Liver (tissue), 9 donors: ENCODE measurements around the gene DNAH10. TPM values are rescaled to one million over a fixed set of nuclear protein-coding genes. Genes with fewer than 3 reads are reported as not detected.

Experiments
- DNase-seq: peaks from one replicate; pipeline ENCODE4 v3.0.0-alpha.2; 2017; ENCODE audit warnings: low spot score
- H3K27ac ChIP-seq, 2 donors: one replicate each; pipeline ENCODE4 v1.7.0; 2013; ENCODE audit warnings: inconsistent platforms in 2 of 2, low read length in 2 of 2, control low read depth in 1 of 2, low read depth in 1 of 2, mild to moderate bottlenecking in 1 of 2
- H3K27me3 ChIP-seq, 4 donors: one replicate each; pipeline versions ENCODE4 v1.6.1 to v1.7.0; 2013; ENCODE audit warnings: low read length in 3 of 4, inconsistent platforms in 1 of 4, mild to moderate bottlenecking in 1 of 4, moderate library complexity in 1 of 4; ENCODE audit not compliant: control insufficient read depth in 4 of 4, insufficient read depth in 4 of 4
- H3K36me3 ChIP-seq, 4 donors: one replicate each; pipeline versions ENCODE4 v1.6.1 to v1.7.0; 2013; ENCODE audit warnings: low read length in 3 of 4, mild to moderate bottlenecking in 3 of 4, low read depth in 1 of 4, moderate library complexity in 1 of 4; ENCODE audit not compliant: control insufficient read depth in 4 of 4, insufficient read depth in 3 of 4
- H3K4me1 ChIP-seq, 4 donors: one replicate each; pipeline versions ENCODE4 v1.6.1 to v1.7.0; 2013; ENCODE audit warnings: low read length in 3 of 4, mild to moderate bottlenecking in 3 of 4, moderate library complexity in 1 of 4; ENCODE audit not compliant: control insufficient read depth in 4 of 4, insufficient read depth in 4 of 4
- H3K4me3 ChIP-seq, 3 donors: one replicate each; pipeline versions ENCODE4 v1.6.1 to v1.7.0; 2013; ENCODE audit warnings: low read length in 3 of 3, control low read depth in 1 of 3, low read depth in 1 of 3, mild to moderate bottlenecking in 1 of 3
- H3K9ac ChIP-seq, 2 donors: one replicate each; pipeline ENCODE4 v1.7.0; 2013; ENCODE audit warnings: low read length in 2 of 2, mild to moderate bottlenecking in 2 of 2, moderate library complexity in 2 of 2, control low read depth in 1 of 2, low read depth in 1 of 2
- H3K9me3 ChIP-seq, 4 donors: one replicate each; pipeline versions ENCODE4 v1.6.1 to v1.7.0; 2013; ENCODE audit warnings: low read length in 3 of 4; ENCODE audit not compliant: control insufficient read depth in 4 of 4
- CTCF ChIP-seq: fragments of 150-350 bp; IDR thresholded peaks from 2 replicates; pipeline ENCODE4 v1.5.1; 2017; ENCODE audit warnings: improper control_type of control experiment, low read depth, low read length; ENCODE audit not compliant: missing input control
- FOXA1 ChIP-seq: IDR thresholded peaks from 2 replicates; pipeline ENCODE4 v1.6.1; 2016; ENCODE audit warnings: antibody characterized with exemption
- FOXA2 ChIP-seq: IDR thresholded peaks from 2 replicates; pipeline ENCODE4 v1.6.1; 2016; ENCODE audit warnings: antibody characterized with exemption
- GABPA ChIP-seq, 2 donors: IDR thresholded peaks in 1 of 2; conservative IDR thresholded peaks in 1 of 2; 2 replicates each; pipeline ENCODE4 v1.6.1; 2016; ENCODE audit warnings: antibody characterized with exemption in 2 of 2, mild to moderate bottlenecking in 1 of 2, moderate library complexity in 1 of 2
- HNF4G ChIP-seq: IDR thresholded peaks from 2 replicates; pipeline ENCODE4 v1.6.1; 2016; ENCODE audit warnings: antibody characterized with exemption
- JUND ChIP-seq, 2 donors: IDR thresholded peaks; 2 replicates each; pipeline ENCODE4 v1.6.1; 2016; ENCODE audit warnings: antibody characterized with exemption in 2 of 2
- NR2F2 ChIP-seq: IDR thresholded peaks from 2 replicates; pipeline ENCODE4 v1.6.1; 2016; ENCODE audit warnings: antibody characterized with exemption
- RAD21 ChIP-seq, 2 donors: IDR thresholded peaks; 2 replicates each; pipeline ENCODE4 v1.6.1; 2016; ENCODE audit warnings: antibody characterized with exemption in 2 of 2, mild to moderate bottlenecking in 2 of 2
- RXRA ChIP-seq, 2 donors: IDR thresholded peaks; 2 replicates each; pipeline ENCODE4 v1.6.1; 2017 to 2018; ENCODE audit warnings: antibody characterized with exemption in 2 of 2, mild to moderate bottlenecking in 1 of 2
- SP1 ChIP-seq: IDR thresholded peaks from 2 replicates; pipeline ENCODE4 v1.6.1; 2018; ENCODE audit warnings: antibody characterized with exemption, mild to moderate bottlenecking
- ZBTB33 ChIP-seq: IDR thresholded peaks from 2 replicates; pipeline ENCODE4 v1.6.1; 2016; ENCODE audit warnings: antibody characterized with exemption
- WGBS: extraction: QIAGEN DNeasy Blood & Tissue Kit; methylation state at CpG from one replicate; pipeline ENCODE4 v1.1.7; 2013; 5-methylcytosine and 5-hydroxymethylcytosine counted together
- polyA plus RNA-seq, 2 donors: library from polyadenylated mRNA; stranded (reverse) in 1 of 2; unstranded in 1 of 2; fragments of 200-250 nt in 1 of 2; fragments of >200 nt in 1 of 2; fragmentation: Nextera tagmentation in 1 of 2; extraction: Ambion mirVana in 1 of 2; gene quantifications; one replicate each; pipeline versions ENCODE4 v1.2.1 to v1.2.3, GENCODE V29; 2013 to 2015
- total RNA-seq, 2 donors: library from RNA; depleted of rRNA; stranded (reverse); fragments of >200 nt; gene quantifications; one replicate each; pipeline ENCODE4 v1.2.3, GENCODE V29; 2014
- TF ChIP-seq, protein P1 (sequence below): IDR thresholded peaks from 2 replicates; pipeline ENCODE4 v1.6.1; 2016; ENCODE audit warnings: antibody characterized with exemption
- TF ChIP-seq, protein P2 (sequence below): IDR thresholded peaks from 2 replicates; pipeline ENCODE4 v1.6.1; 2016; ENCODE audit warnings: antibody characterized with exemption
- TF ChIP-seq, protein P3 (sequence below): IDR thresholded peaks from 2 replicates; pipeline ENCODE4 v1.6.1; 2016; ENCODE audit warnings: antibody characterized with exemption, mild to moderate bottlenecking
- donor health status: healthy.
- donor health status: healthy.
- donor health status: healthy.
- donor health status: healthy.
- donor health status: healthy.

The DNAH10 gene
- total and polyA plus RNA-seq, 4 donors, result 0.05 to 0.47 (median 0.07) TPM

DNA sequence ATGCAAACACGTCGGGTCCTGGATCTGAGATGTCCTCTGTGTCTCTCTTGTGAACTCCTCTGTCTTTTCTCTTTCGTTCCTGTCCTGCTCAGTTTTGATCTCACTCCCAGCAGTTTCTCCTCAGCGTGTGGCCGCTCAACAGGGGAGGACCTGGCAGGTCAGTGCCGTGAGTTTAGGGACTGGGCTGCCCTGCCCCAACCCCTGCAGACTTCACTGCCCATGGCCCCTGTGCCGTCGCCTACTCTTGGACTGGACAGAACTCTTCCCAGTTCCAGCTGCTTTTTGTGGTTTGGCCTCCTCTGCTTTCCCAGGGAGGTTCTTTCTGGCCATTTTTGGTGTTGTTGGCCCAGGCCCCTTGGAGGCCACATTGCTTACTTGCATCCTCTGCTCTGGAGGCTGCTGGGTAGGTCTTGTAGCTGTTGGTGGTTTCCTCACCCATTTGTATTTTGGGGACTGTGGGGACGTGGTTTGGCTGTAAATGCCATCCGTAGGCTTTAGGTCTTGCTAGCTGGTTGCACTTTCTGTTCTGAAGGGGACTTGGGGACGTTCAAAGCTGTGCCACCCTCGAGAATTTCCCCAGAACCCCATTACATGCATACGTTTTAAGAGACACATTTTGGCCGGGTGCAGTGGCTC is 20.0 kb upstream of the DNAH10 start:
- TF ChIP-seq FOXA1, result no peak
- no peak for TF ChIP-seq RXRA (IDR thresholded peaks at IDR 0.05)
- no peak for TF ChIP-seq SP1
- TF ChIP-seq, protein P1, sequence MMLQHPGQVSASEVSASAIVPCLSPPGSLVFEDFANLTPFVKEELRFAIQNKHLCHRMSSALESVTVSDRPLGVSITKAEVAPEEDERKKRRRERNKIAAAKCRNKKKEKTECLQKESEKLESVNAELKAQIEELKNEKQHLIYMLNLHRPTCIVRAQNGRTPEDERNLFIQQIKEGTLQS, result no peak
- TF ChIP-seq, protein P2, sequence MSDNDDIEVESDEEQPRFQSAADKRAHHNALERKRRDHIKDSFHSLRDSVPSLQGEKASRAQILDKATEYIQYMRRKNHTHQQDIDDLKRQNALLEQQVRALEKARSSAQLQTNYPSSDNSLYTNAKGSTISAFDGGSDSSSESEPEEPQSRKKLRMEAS, result no peak
- no peak for TF ChIP-seq RAD21 (IDR thresholded peaks at IDR 0.05)
- TF ChIP-seq NR2F2, result no peak
- no peak for TF ChIP-seq ZBTB33
- TF ChIP-seq CTCF, result no peak
- Histone ChIP-seq H3K36me3 (peaks cover 14 to 50% (median 25%) of the 10 kb centered on the region in 4 donors), H3K4me1 (no peaks in the 10 kb centered on the region), H3K9me3 (no peaks in the 10 kb centered on the region), H3K27me3 (no peaks in the 10 kb centered on the region), H3K9ac (no peak overlapping the region), H3K27ac (no peak overlapping the region), H3K4me3 (no peak overlapping the region)
- WGBS, result 90% methylated on average over 14 of the region's 14 CpGs
- DNase-seq, result no peak

- Histone ChIP-seq H3K9ac (no peak overlapping the region), H3K4me3 (no peak overlapping the region), H3K27me3 (no peaks in the 10 kb centered on the region), H3K36me3 (peaks cover 14 to 45% (median 22%) of the 10 kb centered on the region in 4 donors), H3K27ac (no peak overlapping the region), H3K4me1 (no peaks in the 10 kb centered on the region), H3K9me3 (no peaks in the 10 kb centered on the region)
- 82% methylated on average over 10 of the region's 10 CpGs for WGBS
- DNase-seq, result no peak
- TF ChIP-seq RAD21 (IDR thresholded peaks at IDR 0.05) (no peak), JUND (IDR thresholded peaks at IDR 0.05) (no peak)
Measured at GRCh38 chr12:123743002-123743401, 19.1 kb upstream of the DNAH10 start.

DNA sequence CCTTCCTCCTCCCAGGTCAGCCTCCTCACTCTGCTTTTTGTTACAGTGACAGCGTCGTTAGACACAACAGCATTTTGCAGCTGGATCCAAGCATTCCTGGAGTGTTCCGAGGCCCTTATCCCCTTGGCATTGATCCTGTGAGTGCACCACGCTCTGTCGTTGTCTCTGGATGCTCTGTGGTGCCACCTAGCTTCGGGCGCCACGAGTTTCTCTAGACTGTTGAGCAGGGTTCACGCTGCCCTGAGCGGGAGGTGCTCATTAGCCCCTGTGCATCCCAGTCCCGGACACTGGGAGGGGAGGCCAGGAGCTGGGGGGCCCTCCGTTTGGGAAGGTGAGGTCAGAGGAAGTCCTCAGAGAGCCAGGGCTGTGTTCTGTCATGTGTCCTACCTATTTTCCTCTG is 17.3 kb upstream of the DNAH10 start:
- Histone ChIP-seq H3K4me3 (no peak overlapping the region), H3K9me3 (no peaks in the 10 kb centered on the region), H3K27me3 (no peaks in the 10 kb centered on the region), H3K27ac (no peak overlapping the region), H3K9ac (no peak overlapping the region), H3K4me1 (no peaks in the 10 kb centered on the region), H3K36me3 (peaks cover 8 to 45% (median 19%) of the 10 kb centered on the region in 4 donors)
- WGBS, result 88% methylated on average over 12 of the region's 12 CpGs
- no peak for DNase-seq
- TF ChIP-seq ZBTB33 (no peak), CTCF (no peak), FOXA2 (no peak), RAD21 (IDR thresholded peaks at IDR 0.05) (no peak), HNF4G (no peak), GABPA (IDR thresholded peaks at IDR 0.05 in 1 of 2, conservative IDR thresholded peaks at IDR 0.05 in 1 of 2) (no peak)
- TF ChIP-seq, protein P3, sequence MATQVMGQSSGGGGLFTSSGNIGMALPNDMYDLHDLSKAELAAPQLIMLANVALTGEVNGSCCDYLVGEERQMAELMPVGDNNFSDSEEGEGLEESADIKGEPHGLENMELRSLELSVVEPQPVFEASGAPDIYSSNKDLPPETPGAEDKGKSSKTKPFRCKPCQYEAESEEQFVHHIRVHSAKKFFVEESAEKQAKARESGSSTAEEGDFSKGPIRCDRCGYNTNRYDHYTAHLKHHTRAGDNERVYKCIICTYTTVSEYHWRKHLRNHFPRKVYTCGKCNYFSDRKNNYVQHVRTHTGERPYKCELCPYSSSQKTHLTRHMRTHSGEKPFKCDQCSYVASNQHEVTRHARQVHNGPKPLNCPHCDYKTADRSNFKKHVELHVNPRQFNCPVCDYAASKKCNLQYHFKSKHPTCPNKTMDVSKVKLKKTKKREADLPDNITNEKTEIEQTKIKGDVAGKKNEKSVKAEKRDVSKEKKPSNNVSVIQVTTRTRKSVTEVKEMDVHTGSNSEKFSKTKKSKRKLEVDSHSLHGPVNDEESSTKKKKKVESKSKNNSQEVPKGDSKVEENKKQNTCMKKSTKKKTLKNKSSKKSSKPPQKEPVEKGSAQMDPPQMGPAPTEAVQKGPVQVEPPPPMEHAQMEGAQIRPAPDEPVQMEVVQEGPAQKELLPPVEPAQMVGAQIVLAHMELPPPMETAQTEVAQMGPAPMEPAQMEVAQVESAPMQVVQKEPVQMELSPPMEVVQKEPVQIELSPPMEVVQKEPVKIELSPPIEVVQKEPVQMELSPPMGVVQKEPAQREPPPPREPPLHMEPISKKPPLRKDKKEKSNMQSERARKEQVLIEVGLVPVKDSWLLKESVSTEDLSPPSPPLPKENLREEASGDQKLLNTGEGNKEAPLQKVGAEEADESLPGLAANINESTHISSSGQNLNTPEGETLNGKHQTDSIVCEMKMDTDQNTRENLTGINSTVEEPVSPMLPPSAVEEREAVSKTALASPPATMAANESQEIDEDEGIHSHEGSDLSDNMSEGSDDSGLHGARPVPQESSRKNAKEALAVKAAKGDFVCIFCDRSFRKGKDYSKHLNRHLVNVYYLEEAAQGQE, result no peak
